DOHH2 (cell line): ENCODE results near the gene EIF6.

Experiments used
- EZH2phosphoT487 ChIP-seq: fragments of 200-600 bp; sonication (generic); IDR thresholded peaks from 2 replicates; pipeline ENCODE4 v1.6.1; 2017; ENCODE audit warnings: borderline replicate concordance, mild to moderate bottlenecking, antibody characterized with exemption, low read length, moderate library complexity, mixed read lengths
- TF ChIP-seq, protein P1 (sequence below): fragments of 200-600 bp; sonication (generic); IDR thresholded peaks from one replicate; pipeline ENCODE4 v1.5.1; 2014; ENCODE audit warnings: antibody characterized with exemption, mild to moderate bottlenecking, low read depth, low read length; ENCODE audit not compliant: poor library complexity, severe bottlenecking

GRCh38 chr20:35246723-35247122 is 37.8 kb downstream of the EIF6 start:
- TF ChIP-seq, protein P1, sequence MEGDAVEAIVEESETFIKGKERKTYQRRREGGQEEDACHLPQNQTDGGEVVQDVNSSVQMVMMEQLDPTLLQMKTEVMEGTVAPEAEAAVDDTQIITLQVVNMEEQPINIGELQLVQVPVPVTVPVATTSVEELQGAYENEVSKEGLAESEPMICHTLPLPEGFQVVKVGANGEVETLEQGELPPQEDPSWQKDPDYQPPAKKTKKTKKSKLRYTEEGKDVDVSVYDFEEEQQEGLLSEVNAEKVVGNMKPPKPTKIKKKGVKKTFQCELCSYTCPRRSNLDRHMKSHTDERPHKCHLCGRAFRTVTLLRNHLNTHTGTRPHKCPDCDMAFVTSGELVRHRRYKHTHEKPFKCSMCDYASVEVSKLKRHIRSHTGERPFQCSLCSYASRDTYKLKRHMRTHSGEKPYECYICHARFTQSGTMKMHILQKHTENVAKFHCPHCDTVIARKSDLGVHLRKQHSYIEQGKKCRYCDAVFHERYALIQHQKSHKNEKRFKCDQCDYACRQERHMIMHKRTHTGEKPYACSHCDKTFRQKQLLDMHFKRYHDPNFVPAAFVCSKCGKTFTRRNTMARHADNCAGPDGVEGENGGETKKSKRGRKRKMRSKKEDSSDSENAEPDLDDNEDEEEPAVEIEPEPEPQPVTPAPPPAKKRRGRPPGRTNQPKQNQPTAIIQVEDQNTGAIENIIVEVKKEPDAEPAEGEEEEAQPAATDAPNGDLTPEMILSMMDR = no peak
- no peak for TF ChIP-seq EZH2phosphoT487
